Measurements from ENCODE around the gene ELFN1. TPM values are rescaled to one million over a fixed set of nuclear protein-coding genes. Genes with fewer than 3 reads are reported as not detected.

Gene ELFN1
- total RNA-seq, 4 donors from 2014 or later = 0.42 to 3.7 (median 1.3) TPM

- Histone ChIP-seq H3K9me3 (peaks cover 0 to 3% (median 0%) of the 10 kb centered on the region in 3 donors), H3K4me1 (peaks cover 0 to 8% (median 0%) of the 10 kb centered on the region in 3 donors), H3K27ac (no peak overlapping the region), H3K36me3 (no peaks in the 10 kb centered on the region), H3K4me3 (no peak overlapping the region), H3K27me3 (peaks cover 47% of the 10 kb centered on the region)
- TF ChIP-seq POLR2AphosphoS5 (IDR thresholded peaks at IDR 0.05) = no peak
- TF ChIP-seq, protein P1, sequence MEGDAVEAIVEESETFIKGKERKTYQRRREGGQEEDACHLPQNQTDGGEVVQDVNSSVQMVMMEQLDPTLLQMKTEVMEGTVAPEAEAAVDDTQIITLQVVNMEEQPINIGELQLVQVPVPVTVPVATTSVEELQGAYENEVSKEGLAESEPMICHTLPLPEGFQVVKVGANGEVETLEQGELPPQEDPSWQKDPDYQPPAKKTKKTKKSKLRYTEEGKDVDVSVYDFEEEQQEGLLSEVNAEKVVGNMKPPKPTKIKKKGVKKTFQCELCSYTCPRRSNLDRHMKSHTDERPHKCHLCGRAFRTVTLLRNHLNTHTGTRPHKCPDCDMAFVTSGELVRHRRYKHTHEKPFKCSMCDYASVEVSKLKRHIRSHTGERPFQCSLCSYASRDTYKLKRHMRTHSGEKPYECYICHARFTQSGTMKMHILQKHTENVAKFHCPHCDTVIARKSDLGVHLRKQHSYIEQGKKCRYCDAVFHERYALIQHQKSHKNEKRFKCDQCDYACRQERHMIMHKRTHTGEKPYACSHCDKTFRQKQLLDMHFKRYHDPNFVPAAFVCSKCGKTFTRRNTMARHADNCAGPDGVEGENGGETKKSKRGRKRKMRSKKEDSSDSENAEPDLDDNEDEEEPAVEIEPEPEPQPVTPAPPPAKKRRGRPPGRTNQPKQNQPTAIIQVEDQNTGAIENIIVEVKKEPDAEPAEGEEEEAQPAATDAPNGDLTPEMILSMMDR (IDR thresholded peaks at IDR 0.05) = no peak
- no peak for TF ChIP-seq POLR2A (IDR thresholded peaks at IDR 0.05)
- 82 to 95% methylated on average over 4 to 5 of the region's 5 CpGs for WGBS, 2 donors (ENCODE audit: low coverage in 1 of 2)
- no peak for ATAC-seq
Observed at GRCh38 chr7:1715331-1715625, 45.2 kb downstream of the ELFN1 start.

- ATAC-seq = no peak
- no peak overlapping the region for H3K27ac ChIP-seq
- no peaks in the 10 kb centered on the region for H3K9me3 ChIP-seq
- H3K4me3 ChIP-seq = no peak overlapping the region
- TF ChIP-seq, protein P1 (IDR thresholded peaks at IDR 0.05) = no peak
- TF ChIP-seq POLR2A (IDR thresholded peaks at IDR 0.05) = no peak
- no peak for TF ChIP-seq EP300 (IDR thresholded peaks at IDR 0.05)
- TF ChIP-seq POLR2AphosphoS5 (IDR thresholded peaks at IDR 0.05) = no peak
- peaks cover 44% of the 10 kb centered on the region for H3K27me3 ChIP-seq
- peaks cover 0 to 8% (median 0%) of the 10 kb centered on the region in 3 donors for H3K4me1 ChIP-seq
- 54 to 75% methylated on average over 2 of the region's 6 CpGs for WGBS, 2 donors (ENCODE audit: low coverage in 1 of 2)
- H3K36me3 ChIP-seq = no peaks in the 10 kb centered on the region
Observed at GRCh38 chr7:1715671-1716074, 45.6 kb downstream of the ELFN1 start.

DNA sequence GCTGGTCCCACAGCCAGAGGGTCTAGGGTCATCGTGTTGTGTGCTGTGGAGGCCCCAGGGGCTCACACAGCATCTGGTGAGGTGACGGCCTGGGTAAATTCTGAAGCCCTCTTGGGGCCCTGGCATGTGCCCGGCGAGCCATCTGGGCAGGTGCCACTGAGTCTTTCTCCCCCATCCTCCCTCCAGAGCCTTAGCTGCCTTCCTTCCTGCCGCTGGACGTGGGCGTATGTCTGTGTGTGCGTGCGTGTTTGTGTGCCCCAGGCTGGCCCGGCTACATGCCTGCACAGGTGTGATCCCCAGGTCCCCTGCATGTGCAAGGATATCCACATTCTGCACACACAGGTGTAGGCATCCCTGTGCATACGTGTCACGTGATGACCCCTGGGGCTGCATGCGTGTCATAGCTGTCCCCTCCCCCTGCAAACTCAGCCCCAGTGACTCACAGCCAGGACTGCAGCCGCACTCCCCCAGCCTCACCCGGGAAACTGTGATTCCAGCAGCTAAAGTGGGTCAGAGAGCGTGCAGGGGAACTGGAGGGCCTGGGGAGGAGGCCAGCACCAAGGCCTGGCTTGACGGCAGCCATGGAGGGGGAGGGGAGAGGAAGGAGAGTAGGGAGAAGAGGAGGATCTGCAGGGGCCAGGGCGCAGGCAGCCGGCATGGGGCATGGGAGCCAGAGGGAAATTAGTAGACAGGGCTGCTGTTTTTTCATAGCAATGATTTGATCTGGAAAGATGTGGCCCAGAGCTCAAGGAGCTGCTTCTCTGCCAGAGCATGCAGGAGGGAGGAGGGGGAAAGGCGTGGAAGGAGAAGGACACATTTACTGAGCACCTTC is 46.4 kb downstream of the ELFN1 start:
- ATAC-seq = no peak
- 37 to 50% methylated on average over 4 to 6 of the region's 20 CpGs for WGBS, 2 donors (ENCODE audit: low coverage in 1 of 2)

DNA sequence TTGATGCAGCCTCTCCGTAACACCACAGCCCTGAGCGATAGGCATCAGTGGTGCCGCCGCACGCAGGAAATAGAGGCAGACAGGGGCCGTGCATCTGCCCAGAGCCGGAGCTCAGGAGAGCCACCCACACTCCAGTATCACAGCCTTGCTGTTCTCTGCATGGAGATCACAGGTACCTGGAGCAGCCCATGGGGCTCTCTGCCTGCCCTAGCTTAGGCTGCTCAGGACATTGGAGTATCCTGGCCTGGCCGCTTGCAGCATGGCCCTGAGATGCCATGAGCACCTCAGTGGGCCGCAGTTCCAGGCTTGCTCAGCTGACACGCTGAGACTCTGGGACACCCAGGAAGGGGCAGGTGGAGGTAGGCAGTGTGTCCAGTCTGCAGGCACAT is 47.0 kb downstream of the ELFN1 start:
- Histone ChIP-seq H3K27ac (no peak overlapping the region), H3K9me3 (no peaks in the 10 kb centered on the region), H3K36me3 (no peaks in the 10 kb centered on the region), H3K4me1 (peaks cover 0 to 8% (median 0%) of the 10 kb centered on the region in 3 donors), H3K27me3 (peaks cover 39% of the 10 kb centered on the region), H3K4me3 (no peak overlapping the region)
- TF ChIP-seq POLR2A (IDR thresholded peaks at IDR 0.05) (no peak), EP300 (IDR thresholded peaks at IDR 0.05) (no peak), POLR2AphosphoS5 (IDR thresholded peaks at IDR 0.05) (no peak)
- TF ChIP-seq, protein P1 (IDR thresholded peaks at IDR 0.05) = no peak
- ATAC-seq = no peak
- 60% methylated on average over 2 of the region's 10 CpGs; no CpG with 5 or more reads in 1 of the 2 donors for WGBS, 2 donors (ENCODE audit: low coverage in 1 of 2)

More for the DNA sequence above, 46.4 kb downstream of the ELFN1 start:
- peaks cover 0 to 8% (median 0%) of the 10 kb centered on the region in 3 donors for H3K4me1 ChIP-seq
- no peak for TF ChIP-seq POLR2AphosphoS5 (IDR thresholded peaks at IDR 0.05)
- TF ChIP-seq, protein P1 (IDR thresholded peaks at IDR 0.05) = no peak
- no peak for TF ChIP-seq POLR2A (IDR thresholded peaks at IDR 0.05)
- no peak for TF ChIP-seq EP300 (IDR thresholded peaks at IDR 0.05)
- no peaks in the 10 kb centered on the region for H3K36me3 ChIP-seq
- H3K4me3 ChIP-seq = no peak overlapping the region
- H3K27me3 ChIP-seq = peaks cover 39% of the 10 kb centered on the region
- H3K27ac ChIP-seq = no peak overlapping the region
- H3K9me3 ChIP-seq = no peaks in the 10 kb centered on the region

Data from gastroesophageal sphincter (tissue), 4 donors.